IPS-NIHi7 (cell line): ENCODE measurements around the gene ATG16L1.

Experiments
- DNase-seq: peaks from one replicate; pipeline ENCODE4 v3.0.0; 2012; ENCODE audit warnings: mixed read lengths; ENCODE audit errors: extremely low spot score

Gene ATG16L1

DNA sequence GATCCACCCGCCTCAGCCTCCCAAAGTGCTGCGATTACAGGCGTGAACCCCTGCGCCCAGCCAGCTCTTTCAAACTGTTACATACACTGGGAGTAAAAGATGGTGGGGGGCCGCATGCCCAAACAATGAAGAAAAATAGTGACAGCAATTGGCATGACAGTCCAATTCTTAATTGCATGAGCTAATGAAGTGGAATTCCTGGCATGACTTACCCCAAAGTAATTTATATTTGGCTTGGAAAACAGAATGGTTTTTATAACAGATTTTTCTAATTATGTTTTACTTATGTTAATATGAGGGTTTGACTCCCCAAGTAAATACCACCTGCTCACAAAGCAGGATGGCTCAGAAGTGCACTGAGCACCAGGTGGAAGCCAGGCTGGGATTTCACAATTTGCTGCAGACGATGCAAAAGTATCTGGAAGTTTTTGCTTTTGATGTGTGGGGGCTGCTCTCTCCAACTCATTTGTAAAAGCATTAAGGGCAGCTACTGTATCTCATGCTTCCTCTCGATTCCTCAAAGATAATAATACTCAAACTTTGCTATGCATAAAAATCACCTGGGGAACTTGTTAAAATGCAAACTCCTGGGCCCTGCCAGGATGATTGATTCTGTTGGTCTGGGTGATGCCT lies 24.0 kb upstream of the ATG16L1 start:
- no peak for DNase-seq

DNA sequence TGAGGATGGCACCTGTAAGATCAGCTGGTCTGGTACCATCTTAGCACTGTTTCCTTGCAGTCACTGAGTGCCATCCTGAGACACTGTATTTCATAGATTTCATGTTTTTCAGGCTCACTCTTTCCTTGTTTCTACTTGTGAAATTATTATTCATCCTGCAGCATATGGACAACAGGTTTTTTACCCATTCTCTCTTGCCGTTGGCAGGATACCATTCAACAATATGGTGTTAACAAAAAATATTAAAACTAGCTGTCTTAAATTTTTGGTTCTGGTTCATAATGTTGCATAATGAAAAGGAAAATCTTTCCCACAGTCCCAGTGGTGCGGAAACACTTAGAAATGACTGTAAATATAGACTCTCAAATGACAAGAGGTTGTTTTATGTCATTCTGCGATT lies 23.1 kb upstream of the ATG16L1 start:
- DNase-seq, result no peak

DNA sequence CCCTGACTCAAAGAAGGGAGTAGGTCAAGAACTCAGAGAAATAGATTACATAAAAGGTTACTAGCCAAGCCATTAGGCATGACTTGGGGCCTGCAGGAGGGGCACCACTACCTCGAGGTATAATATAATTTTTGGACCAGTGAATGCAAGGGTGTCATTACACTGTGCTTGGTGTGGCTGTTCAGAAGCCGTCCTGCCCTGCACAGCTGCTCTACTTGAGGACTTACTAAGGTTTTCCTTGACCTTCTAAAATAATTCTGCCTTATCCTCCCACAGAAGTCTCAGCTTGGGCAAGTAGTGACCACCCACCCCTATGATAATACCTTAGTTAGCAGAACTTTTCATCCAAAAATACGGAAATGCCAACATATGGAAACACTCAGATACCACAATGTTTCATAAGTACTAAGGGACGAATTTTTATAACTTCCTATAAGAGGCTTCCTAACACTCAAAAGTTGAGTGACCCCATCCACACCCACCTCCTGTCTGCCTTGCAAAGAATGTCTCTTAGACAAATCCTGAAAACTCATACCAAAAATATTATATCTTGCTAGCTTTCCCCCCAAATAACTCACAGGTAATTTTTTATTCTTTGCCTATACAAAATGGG lies 17.7 kb upstream of the ATG16L1 start:
- no peak for DNase-seq

DNA sequence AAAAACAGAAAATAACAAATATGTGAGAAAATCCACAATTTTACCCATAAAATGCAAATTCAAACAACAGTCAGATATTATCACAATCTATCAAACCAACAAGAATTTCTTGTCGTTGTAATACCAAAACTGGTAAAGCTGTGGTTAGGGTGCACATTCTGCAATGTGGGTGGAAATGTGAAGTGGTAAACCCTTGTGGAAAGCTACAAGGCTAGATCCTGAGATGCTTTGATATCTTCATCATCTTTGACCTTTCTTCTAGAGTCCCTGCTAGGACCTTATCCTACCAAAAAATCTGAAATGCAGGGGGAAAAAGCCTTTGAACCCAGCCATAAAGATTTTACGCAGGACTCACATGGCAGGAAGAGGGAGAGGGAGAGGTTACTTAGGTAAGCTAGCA lies 17.2 kb upstream of the ATG16L1 start:
- DNase-seq, result no peak

DNA sequence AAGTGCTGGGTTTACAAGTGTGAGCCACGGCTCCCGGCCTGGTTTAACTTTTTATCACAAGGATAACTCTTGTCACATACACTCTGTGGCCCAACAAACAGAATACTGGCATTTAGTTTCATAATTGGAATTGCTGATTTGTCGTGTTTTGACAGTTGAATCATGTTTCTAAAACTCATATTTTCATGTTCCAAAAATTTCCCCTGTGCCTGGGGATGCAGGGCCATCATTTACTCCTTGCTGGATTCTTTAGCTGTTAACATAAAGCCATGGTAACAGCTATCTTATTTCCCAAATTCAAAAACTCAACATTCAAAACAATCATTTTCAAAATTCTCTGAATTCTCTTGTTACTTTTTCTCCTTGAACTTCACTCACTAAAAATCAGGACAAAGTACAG lies 16.5 kb upstream of the ATG16L1 start:
- DNase-seq, result no peak

DNA sequence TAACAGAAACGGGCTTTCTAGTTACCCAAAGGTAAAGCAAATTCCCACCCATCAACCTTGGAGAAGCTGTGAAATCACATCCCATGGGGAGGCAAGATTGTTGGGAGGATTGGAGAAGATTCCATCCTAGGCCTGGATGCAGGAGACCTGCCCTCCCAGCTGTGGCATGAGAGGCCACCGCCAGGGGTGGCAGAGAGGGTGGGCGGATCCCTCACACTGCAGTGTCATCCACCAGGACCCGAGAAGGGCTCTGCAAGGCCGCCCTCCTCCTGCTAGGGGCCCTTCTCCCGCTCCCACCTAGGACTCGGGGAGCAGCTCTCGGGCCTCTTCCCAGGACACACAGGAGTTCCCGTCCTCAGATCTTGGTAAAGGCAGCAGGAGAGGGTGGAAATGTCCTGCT lies 15.5 kb upstream of the ATG16L1 start:
- DNase-seq, result peak; percentile 55

DNA sequence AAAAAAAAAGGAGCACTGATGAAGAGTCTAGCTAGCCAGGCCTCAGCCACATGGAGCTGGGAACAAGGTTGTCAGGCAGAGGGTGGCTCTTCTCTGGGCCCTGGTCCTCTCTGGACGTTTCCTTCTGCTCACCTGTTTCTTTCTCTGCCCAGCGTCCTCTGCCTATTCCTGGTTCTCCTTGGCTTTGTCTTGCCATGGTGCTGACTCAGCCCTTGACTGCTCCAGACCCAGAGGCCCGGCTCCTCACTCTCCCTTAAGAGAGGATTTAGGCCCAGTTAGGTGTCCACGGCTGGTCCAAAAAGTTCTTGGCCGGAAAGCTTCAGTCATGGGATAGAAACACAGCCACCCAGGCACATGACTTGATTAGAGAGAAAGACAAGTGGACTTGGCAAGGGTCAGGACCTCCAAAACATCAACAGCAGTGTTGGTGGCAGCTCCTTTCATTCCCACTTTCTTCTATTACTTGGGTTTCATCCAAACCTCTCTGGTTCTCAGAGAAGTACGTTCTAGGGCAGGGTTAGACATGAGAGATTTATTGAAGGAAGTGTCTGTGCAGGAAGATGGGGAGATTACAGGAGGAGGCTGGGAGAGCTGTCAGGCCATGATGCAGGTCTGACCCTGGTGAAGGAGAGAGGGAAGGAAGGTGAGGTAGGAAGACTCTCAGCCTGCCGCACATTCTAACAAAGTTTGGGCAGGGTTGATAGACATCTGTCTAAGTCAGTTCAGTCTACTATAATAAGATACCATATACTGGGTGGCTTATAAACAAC lies 14.5 kb upstream of the ATG16L1 start:
- DNase-seq, result no peak

DNA sequence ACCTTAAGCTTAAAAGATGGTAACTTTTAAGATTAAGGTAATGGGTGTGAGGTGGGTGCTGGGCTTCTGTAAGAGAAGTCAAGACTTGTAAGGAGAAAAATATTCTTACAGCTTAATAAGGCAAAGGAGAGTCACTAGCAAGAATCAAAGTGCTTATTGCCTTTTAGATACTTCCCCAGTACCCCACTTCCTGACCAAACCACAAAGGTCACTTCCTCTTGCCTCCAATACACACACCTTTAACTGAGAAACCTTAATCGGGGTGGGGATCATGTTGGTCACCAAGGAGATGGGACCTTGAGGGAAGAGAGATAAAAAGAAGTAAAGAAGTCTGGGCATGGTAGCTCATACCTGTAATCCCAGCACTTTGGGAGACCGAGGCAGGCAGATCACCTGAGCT lies 10.6 kb upstream of the ATG16L1 start:
- no peak for DNase-seq

DNA sequence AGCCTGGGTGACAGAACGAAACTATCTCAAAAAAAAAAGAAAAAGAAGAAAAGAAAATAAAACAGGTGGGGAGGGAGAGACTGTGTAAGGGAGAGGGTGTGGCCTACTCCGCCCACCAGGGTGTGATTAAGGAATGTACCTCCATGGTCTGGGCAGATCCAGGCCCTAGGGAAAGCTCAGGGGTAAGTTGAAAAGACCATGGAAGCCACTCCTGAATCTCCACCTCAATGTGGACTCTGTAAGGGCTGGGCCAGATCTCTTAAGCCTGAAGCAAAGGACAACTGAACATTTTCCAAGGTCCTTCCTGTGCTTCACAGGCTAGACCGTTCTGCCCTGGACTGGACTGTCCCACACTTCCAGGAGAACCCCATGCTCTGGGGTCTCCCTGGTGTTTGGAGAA lies 9.7 kb upstream of the ATG16L1 start:
- no peak for DNase-seq

DNA sequence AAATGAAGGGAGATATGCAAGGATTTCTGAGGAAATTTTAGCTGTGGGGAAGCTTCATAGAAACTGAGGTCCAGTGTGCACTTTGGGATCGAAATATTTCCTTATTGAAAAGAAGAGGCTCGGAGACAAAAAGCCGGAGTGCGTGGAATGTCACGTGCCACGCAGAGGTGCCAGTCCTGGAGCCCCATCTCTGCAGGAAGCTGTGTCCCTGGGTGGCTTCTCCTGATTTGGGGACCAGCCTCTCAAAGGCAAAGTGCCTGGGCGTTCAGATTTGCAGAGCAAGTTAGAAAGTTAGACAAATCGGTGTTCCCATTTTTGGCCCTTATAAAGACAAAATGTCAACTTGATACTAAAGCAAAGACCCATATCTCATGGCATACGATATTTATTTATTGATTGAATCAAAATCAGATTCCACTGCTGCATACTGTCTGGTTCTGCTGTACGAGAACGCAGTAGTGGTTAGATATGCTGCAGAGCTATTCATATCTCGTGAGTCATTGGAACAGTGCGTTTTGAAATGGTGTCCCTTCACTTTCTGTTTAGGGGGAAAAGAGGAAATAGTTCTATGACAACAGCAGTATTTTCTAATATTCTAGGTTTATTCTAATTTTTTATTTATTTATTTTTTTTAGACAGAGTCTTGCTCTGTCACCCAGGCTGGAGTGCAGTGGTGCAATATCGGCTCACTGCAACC lies 9.1 kb upstream of the ATG16L1 start:
- DNase-seq, result no peak

DNA sequence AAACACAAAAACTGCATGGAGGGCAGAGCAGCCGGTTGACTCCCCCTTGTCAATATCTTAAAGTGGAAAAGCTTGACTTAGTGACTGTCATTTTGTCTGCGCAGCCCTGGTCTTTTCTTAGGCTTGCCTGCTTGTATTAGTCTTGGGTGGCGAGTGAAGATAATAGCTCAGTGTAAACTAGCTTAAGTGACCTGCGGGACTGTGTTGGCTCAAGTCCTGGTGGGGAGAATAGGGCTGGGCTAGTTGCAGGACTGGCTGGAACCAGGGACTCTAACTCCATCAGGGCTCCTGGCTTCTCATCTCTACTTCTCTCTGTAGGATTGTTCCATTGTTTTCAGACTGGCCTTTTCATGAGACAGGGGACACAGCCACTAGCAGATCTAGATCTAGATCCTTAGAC lies 8.1 kb upstream of the ATG16L1 start:
- DNase-seq, result no peak

DNA sequence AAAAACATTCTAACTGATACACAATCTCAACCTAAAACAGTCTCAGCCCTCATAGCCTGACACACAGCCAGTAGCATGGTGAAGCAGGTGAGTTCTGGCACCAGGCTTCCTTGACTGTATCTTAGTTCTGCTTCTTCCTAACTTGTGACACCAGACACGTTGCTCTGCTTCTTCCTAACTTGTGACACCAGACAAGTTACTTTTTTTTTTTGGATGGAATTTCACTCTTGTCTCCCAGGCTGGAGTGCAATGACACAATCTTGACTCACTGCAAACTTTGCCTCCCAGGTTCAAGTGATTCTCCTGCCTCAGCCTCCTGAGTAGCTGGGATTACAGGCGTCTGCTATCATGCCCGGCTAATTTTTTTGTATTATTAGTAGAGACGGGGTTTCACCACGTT lies 6.7 kb upstream of the ATG16L1 start:
- DNase-seq, result no peak

DNA sequence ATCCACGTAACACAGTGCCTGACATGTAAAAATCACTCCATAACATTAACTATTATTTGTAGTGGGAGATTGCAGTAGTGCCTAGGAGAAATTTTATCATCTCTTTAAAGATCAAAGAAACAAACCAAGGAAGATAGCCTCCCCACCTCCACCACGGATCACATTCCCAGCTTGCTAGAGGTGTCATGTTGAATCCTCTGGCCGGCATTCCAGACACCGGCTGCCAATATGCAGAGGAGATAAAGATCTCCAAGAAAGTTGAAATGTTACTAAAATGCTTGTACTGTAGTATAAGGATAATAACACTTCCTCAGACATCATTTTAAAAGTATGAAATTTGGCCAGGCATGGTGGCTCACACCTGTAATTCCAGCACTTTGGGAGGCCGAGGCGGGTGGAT lies 6.1 kb upstream of the ATG16L1 start:
- DNase-seq, result no peak

DNA sequence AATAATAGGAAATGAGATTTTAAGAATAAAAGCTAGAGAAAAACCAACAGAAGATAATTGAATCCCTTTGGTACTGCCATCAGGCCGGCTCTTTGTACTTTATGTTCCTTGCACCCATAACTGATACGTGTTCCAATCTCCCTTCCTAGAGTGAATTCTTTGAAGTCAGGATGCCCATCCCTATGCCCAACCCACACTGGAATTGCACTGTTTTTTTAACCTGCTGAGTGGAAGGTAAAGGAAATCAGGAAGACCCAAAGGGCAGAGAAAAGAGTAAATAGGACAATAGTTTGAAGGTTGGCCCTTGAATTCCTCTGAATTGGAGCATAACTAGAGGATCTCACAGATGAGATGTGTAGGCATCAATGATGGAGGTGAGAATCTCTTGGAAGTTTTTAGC lies 4.4 kb upstream of the ATG16L1 start:
- no peak for DNase-seq

DNA sequence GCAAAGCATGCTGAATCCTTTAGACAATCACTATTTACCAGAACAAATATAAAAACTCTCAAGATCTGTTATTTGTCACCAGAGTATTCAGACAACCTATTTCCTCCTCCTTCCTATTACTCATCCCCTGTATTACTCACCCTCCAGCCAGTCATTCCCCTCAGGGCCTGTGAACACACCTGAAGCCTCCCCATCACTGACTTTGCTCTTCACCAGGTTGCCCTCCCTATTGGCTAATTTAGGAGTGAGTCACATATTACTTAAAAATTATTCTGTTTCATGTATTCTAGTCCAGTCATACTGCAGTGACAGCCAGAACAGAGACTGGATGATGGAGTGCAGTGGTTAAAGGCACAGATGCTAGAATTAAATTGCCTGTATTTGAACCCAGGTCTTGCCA lies 3.7 kb upstream of the ATG16L1 start:
- DNase-seq, result no peak

DNA sequence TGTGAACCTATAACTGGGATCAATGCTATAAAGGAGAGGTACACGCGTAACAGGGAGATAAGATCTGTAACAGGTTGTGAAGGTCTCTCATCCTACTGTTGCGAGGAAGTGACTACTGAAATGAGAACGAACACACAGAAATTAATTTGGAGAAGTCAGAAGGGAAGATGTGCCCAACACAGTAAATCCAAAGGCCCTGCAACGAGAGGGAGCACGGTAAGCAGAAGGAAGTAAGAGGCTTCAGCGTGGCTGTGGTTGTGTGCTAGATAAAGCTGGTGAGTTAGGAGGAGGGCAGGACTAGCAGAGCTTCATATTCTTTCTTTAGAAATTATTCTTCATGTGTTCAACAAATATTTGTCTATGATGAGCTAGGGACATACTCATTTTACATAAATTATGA lies 2.5 kb upstream of the ATG16L1 start:
- DNase-seq, result no peak

DNA sequence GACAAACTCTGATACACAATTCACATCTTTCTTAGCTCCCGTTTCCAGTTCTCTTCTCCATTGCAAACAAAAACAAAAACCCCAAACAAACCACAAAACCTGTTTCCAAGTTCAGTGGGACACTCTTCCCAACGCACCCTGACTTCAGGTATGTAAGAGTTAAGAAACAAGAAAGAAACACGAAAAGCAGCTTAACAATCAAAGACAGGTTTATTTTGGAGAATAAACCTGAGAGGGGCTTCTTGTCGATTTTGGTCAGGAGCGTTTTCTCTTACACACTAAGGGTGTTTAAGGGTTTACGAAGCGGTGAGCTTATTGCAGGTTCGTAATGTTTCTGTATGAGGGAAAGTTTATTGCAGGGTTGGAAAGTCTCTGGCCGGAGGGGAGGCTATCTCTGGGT lies 905 bp upstream of the ATG16L1 start:
- DNase-seq, result no peak

DNA sequence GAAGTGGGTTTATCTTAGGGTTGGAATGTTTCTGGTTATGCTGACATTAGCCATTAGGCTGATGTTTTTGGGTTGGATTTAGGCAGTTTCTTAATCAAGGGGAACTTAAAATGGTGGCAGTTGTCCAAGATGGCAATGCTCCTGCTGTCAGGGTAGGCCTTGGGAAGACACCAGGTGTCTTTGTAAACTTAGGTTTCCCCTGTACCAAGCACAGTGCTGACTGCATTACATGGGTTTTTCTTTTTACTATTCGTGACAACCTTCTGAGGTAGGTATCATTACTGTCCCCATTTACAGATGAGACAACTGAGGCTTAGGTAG lies 528 bp upstream of the ATG16L1 start:
- no peak for DNase-seq

DNA sequence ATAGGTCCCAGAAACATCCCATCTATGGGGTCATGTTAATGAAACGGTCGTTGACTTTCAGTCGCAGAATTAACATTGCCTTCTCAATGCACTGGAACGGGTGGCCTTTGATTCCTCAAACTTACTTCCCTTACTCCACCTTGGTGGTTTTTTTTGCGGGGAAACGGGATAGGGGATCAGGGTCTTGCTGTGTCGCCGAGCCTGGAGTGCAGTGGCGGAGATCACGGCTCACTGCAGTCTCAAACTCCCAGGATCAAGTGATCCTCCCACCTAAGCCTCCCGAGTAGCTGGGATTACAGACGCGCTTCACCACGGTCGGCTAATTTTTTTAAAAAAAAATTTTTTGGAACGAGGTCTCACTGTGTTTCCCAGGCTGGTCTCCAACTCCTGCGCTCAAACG lies 754 bp downstream of the ATG16L1 start:
- no peak for DNase-seq

DNA sequence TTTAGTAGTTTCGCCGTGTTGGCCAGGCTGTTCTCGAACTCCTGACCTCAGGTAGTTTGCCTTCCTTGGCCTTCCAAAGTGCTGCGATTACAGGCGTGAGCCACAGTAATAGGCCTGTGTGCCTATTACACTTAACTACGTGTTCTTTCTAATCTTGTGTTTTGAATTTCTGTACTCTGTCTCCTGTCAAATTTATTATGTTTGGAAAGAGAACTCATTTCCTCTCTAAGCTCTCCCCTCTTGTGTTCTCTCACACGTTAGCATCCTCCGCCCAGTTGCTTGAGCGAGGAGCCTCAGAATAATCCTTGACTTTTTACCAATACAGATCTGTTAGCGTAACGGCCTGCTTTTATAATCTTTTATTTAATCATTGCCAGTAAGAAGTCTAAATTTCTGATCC lies 3.7 kb downstream of the ATG16L1 start:
- DNase-seq, result no peak

DNA sequence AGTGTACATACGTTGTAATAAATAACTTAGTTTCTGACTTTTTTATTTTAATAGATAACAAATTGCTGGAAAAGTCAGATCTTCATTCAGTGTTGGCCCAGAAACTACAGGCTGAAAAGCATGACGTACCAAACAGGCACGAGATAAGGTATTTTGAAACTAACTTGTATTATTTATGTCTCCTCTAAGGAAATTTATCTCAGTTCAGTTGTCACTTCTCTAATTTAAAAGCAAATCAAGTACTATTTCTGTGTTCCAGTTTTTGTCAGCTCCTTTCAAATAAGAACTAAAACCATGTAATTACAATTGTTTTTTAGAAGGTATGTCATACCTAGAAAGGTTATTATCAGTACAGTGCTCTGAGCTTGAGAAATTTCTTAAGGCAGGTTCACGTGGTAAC lies 4.6 kb downstream of the ATG16L1 start:
- no peak for DNase-seq

DNA sequence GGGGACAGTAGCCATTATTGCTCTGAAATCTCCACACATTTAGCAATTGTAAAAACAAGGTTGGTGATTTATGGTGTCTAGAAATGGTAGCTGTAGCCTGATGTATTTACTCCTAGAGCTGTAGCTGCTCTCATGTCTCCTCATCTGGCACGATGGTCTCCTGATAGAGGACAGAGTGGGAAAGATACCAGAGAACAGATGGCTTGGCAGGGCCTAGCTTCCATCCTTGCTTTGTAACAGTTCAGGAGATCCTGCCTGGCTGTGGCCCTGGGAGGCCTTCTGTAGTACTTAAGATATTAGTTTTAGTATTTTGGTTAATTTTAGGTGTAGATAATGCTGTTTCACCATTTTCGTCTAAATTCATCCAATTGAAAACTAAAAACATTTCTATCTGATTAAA lies 6.7 kb downstream of the ATG16L1 start:
- DNase-seq, result no peak

DNA sequence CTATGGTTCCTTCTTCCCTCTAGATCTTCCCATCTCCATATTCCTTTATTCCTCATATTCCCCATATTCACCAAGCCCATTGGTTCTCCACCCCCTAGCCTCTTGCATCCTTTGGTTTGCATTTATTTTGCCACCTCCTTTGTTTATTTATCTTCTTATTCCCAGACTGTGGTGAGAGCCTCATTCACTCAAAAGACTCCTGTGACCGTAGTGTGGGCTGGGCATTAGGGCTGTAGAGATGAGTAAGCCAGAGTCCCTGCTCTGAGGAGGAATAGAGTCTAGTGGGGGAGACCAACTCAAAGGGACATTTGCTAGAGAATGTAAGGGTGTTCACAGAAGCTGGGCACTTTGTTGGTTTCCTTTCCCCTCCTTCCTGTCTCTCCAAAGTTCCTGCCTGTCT lies 8.3 kb downstream of the ATG16L1 start:
- DNase-seq, result no peak
